Upper lobe of left lung (tissue), 4 donors: ENCODE data around the gene CRACDL.

Experiments used
- POLR2AphosphoS5 ChIP-seq, 2 donors: sonication (generic); formaldehyde crosslinking; IDR thresholded peaks; one replicate each; pipeline ENCODE4 v1.5.1; 2017; ENCODE audit warnings: antibody characterized with exemption in 2 of 2
- TF ChIP-seq, protein P1 (sequence below), 6 experiments: fragments of 450-650 bp in 4 of 6; fragments of 200-600 bp in 2 of 6; sonication (generic) in 2 of 6; IDR thresholded peaks; one replicate each; pipeline ENCODE4 v1.5.1; 2016 to 2019; ENCODE audit warnings: antibody characterized with exemption in 6 of 6

DNA sequence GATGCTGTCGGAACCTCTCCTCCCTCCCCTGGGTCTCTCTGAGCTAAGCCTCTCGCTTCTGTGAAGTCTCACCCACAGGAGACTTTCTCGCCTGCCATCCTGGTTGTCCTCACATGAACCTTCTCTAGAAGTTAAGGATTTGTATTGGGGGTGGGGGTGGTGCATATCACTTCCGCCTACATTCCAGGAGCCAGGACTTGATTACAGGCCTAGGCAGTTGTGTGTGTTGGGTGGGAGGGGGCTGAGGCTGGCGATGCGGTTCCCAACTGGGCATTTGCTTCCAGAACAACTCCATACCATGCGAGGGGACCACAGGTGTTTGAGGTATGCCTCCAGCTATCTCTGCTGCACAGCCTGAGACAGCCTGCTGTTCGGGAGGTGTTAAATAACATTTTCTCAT lies 148.3 kb downstream of the CRACDL start:
- TF ChIP-seq, protein P1, sequence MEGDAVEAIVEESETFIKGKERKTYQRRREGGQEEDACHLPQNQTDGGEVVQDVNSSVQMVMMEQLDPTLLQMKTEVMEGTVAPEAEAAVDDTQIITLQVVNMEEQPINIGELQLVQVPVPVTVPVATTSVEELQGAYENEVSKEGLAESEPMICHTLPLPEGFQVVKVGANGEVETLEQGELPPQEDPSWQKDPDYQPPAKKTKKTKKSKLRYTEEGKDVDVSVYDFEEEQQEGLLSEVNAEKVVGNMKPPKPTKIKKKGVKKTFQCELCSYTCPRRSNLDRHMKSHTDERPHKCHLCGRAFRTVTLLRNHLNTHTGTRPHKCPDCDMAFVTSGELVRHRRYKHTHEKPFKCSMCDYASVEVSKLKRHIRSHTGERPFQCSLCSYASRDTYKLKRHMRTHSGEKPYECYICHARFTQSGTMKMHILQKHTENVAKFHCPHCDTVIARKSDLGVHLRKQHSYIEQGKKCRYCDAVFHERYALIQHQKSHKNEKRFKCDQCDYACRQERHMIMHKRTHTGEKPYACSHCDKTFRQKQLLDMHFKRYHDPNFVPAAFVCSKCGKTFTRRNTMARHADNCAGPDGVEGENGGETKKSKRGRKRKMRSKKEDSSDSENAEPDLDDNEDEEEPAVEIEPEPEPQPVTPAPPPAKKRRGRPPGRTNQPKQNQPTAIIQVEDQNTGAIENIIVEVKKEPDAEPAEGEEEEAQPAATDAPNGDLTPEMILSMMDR (IDR thresholded peaks at IDR 0.05) = no peak
- TF ChIP-seq POLR2AphosphoS5 (IDR thresholded peaks at IDR 0.05) = no peak
